PFSK-1 (cell line): ENCODE data around the gene IL1RAPL2.

Experiments used
- FOXP2 ChIP-seq: optimal IDR thresholded peaks from 2 replicates; pipeline ENCODE3; 2011; ENCODE audit warnings: borderline replicate concordance, control low read depth, inconsistent platforms; ENCODE audit not compliant: insufficient read depth; ENCODE audit errors: extremely low read length, extremely low read depth
- POLR2AphosphoS5 ChIP-seq: IDR thresholded peaks from 2 replicates; pipeline ENCODE4 v1.6.1; 2012; ENCODE audit warnings: low read depth, mild to moderate bottlenecking, control low read depth, low read length, moderate library complexity
- SIN3A ChIP-seq: IDR thresholded peaks from 2 replicates; pipeline ENCODE4 v1.6.1; 2012; ENCODE audit warnings: mild to moderate bottlenecking, low read length, moderate library complexity, borderline replicate concordance; ENCODE audit not compliant: insufficient read depth
- TAF1 ChIP-seq: IDR thresholded peaks from 2 replicates; pipeline ENCODE4 v1.6.1; 2012; ENCODE audit warnings: low read length, control low read depth, borderline replicate concordance; ENCODE audit not compliant: insufficient read depth
- TF ChIP-seq, protein P1 (sequence below), 2 experiments: IDR thresholded peaks; 2 replicates each; pipeline versions ENCODE4 v1.6.1 to v1.8.0; 2011 to 2012; ENCODE audit warnings: low read depth in 2 of 2, low read length in 2 of 2, control low read depth in 1 of 2, inconsistent platforms in 1 of 2, mild to moderate bottlenecking in 1 of 2, moderate library complexity in 1 of 2; ENCODE audit not compliant: insufficient read depth in 1 of 2

DNA sequence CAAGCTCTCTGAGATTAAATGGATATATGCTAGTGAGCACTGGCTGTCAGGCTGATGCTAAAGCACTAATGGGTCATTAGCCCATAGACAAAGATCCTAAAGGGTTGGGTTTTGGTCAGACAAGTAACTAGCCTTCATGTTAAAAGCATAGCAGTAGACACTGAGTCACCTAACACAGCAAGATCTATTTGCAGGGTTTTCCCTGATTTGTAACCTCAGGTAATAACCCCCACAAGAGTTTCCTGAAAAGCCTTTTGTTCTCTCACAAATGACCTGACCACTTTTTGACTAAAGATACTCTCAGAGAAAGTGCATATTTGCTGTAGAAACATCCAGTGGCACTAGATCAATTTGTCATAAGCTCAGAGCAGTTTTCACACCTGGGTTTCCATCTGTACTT is 905.6 kb downstream of the IL1RAPL2 start:
- TF ChIP-seq TAF1 (no peak), POLR2AphosphoS5 (no peak), FOXP2 (no peak), SIN3A (no peak)
- TF ChIP-seq, protein P1, sequence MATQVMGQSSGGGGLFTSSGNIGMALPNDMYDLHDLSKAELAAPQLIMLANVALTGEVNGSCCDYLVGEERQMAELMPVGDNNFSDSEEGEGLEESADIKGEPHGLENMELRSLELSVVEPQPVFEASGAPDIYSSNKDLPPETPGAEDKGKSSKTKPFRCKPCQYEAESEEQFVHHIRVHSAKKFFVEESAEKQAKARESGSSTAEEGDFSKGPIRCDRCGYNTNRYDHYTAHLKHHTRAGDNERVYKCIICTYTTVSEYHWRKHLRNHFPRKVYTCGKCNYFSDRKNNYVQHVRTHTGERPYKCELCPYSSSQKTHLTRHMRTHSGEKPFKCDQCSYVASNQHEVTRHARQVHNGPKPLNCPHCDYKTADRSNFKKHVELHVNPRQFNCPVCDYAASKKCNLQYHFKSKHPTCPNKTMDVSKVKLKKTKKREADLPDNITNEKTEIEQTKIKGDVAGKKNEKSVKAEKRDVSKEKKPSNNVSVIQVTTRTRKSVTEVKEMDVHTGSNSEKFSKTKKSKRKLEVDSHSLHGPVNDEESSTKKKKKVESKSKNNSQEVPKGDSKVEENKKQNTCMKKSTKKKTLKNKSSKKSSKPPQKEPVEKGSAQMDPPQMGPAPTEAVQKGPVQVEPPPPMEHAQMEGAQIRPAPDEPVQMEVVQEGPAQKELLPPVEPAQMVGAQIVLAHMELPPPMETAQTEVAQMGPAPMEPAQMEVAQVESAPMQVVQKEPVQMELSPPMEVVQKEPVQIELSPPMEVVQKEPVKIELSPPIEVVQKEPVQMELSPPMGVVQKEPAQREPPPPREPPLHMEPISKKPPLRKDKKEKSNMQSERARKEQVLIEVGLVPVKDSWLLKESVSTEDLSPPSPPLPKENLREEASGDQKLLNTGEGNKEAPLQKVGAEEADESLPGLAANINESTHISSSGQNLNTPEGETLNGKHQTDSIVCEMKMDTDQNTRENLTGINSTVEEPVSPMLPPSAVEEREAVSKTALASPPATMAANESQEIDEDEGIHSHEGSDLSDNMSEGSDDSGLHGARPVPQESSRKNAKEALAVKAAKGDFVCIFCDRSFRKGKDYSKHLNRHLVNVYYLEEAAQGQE (IDR thresholded peaks at IDR 0.05; ENCODE audit: insufficient read depth in 1 of 2, low read depth in 2 of 2, low read length in 2 of 2) = no peak
